NCI-H82 treated with DMSO at 0.1 percent for 48 hours (cell line): Measurements from ENCODE around the gene STIM1.

Experiments used
- DNase-seq: peaks from one replicate; lab custom pipeline; 2025; ENCODE audit not compliant: unreplicated experiment; lab: John Stamatoyannopoulos, UW

Gene STIM1

GRCh38 chr11:3830088-3830487, 25.4 kb upstream of the STIM1 start:
- DNase-seq: no peak

DNA sequence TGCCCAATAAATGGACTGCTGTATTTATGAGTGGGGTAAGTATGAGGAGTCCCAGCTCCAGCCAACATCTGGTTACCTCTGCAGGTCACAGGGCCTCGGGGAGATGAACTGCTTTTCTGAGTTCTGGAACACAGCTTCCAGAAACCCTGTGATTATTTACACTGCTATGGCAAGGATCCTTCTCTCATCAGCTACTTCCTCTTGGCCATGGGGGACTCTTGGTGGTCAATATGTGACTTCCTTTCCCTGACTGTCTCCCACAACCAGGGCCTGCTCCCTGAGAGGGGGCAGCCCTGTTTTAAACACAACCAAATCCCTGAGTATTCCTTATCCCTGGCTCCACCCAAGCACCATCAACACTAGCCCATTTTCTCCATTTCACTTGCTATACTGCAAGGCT, 24.7 kb upstream of the STIM1 start:
- no peak for DNase-seq

GRCh38 chr11:3831378-3832239, 23.9 kb upstream of the STIM1 start:
- DNase-seq: no peak

GRCh38 chr11:3832816-3833215, 22.6 kb upstream of the STIM1 start:
- no peak for DNase-seq

- DNase-seq: no peak
Observed at GRCh38 chr11:3833449-3833848, 22.0 kb upstream of the STIM1 start.

- no peak for DNase-seq
Observed at GRCh38 chr11:3834349-3834663, 21.2 kb upstream of the STIM1 start.

- DNase-seq: no peak
Observed at GRCh38 chr11:3834664-3835461, 20.6 kb upstream of the STIM1 start.

DNA sequence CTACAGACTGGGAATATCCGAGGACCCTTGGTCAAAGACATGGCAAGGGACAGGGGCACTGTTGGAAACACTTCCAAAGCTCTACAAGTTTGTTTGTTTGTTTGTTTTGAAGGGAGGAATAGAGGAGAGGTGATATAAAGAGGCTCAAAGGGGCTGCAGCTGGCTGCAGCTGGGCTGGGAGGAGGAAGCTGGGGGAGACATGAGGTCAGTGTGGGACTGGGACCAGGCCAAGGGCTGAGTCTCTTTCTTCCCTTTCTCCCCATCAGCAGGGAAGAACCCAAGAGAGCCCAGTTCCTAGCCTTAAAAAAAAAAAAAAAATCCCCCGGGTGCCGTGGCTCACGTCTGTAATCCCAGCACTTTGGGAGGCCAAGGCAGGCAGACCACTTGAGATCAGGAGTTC, 19.7 kb upstream of the STIM1 start:
- DNase-seq: no peak

GRCh38 chr11:3836903-3837302, 18.6 kb upstream of the STIM1 start:
- DNase-seq: no peak

GRCh38 chr11:3837793-3838192, 17.7 kb upstream of the STIM1 start:
- DNase-seq: no peak

DNA sequence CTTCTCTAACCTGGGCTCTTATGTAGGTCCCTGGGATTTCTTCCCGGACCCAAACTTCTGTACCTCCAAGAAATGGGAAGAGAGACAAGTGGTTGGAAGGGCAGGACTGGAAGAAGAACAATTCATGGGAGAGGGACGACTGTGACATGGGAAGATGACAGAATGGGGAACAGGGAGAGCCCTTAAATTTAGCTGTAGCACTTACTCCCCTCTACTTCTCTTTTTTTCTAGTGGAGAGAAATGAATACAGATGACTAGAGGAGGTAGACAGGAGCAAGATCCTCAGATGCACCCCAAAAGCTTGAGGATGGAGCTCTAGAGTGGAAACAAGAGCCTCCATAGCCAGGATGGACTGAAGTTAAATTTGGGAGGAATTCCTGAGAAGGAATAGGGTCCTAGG, 17.0 kb upstream of the STIM1 start:
- DNase-seq: no peak

- DNase-seq: no peak
Observed at GRCh38 chr11:3840004-3840869, 15.2 kb upstream of the STIM1 start.

- no peak for DNase-seq
Observed at GRCh38 chr11:3840870-3841425, 14.5 kb upstream of the STIM1 start, which contains the start of gene RHOG. TSS of gene RHOG (minus strand) at chr11:3840959. CDS start at chr11:3828138, 12,821 bp downstream.

DNA sequence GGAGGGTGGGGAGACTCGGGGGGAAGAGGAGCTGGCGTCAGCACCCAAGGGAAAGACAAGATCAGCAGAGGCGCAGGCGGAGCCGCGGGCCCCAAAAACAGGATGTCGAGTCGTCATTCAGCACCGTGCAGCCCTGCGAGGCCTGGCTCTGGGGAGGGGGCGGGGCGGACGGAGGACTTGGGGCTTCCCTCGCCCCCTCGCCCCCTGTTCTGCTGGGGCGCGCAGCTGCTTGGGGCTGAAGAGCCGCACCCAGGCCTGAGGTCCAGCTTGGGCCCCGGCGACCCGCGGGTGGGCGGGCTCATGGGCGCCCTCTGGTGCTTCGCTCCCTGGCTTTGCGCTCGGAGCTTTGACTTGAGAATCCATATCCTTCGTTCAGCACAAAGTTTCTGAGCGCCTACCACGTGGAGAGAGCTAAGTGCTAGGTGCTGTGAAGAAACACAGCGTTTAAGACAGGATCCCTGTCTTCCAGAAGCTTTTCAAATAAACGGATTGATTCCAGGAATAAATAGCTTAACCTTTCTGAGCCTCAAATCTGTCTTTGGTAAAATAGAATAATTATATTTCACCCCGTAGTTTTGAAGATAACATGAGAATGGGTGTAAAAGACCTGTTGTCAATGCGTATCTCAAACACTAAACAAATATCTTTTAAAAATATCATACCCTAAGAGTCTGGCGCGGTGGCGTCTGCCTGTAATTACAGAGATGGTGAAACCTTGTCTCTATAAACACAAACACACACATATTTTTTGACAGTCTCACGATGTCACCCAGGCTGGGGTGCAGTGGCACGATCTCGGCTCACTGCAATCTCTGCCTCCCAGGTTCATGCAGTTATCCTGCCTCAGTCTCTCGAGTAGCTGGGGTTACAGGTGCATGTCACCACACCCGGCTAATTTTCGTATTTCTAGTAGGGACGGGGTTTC, 13.8 kb upstream of the STIM1 start:
- peak; percentile 10 for DNase-seq

GRCh38 chr11:3843326-3843725, 12.1 kb upstream of the STIM1 start:
- no peak for DNase-seq

DNA sequence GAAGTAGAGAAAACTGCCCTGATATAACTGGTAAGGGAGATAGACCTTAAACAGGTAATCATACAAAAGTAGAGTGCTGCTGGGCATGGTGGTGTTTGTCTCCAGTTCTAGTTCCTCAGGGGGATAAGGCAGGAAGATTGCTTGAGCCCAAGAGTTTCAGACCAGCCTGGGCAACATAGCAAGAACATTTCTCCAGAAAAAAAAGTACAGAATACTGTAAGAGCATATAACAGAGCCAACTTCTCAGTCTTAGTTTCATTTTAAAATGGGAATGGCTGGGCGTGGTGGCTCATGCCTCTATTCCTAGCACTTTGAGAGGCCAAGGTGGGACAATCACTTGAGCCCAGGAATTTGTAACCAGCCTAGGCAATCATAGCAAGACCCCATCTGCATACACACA, 10.2 kb upstream of the STIM1 start:
- DNase-seq: no peak

GRCh38 chr11:3845670-3846069, 9.8 kb upstream of the STIM1 start:
- DNase-seq: no peak

GRCh38 chr11:3849297-3849874, 6.1 kb upstream of the STIM1 start:
- peak; percentile 4 for DNase-seq

DNA sequence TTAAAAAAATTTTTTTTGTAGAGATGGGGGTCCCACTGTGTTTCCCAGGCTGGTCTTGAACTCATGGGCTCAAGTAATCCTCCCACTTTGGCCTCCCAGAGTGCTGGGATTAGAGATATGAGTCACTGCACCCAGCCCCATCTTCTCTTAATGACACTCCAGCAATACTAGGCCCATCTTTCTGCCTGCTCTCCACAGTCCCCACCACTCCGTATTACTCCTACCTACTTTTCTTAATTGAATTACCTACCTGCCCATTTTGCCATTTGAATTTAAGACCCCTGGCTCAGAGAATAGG, 2.0 kb upstream of the STIM1 start:
- DNase-seq: no peak
